ENCODE results near the gene SAFB. TPM values are rescaled to one million over a fixed set of nuclear protein-coding genes. Genes with fewer than 3 reads are reported as not detected.

SAFB gene
- total and polyA plus RNA-seq, 2 of the 4 experiments (the other 2 are of a cell fraction): 18.5 to 41.2 TPM

GRCh38 chr19:5673752-5674151, 50.9 kb downstream of the SAFB start:
- TF ChIP-seq BHLHE40 (IDR thresholded peaks at IDR 0.05; ENCODE audit: low read depth, low read length) (no peak), RAD21 (IDR thresholded peaks at IDR 0.05; ENCODE audit: low read length) (no peak), CTCF (conservative IDR thresholded peaks at IDR 0.05; ENCODE audit: low read depth, low read length) (no peak), MAFK (IDR thresholded peaks at IDR 0.05; ENCODE audit: low read depth, low read length) (no peak), SMC3 (IDR thresholded peaks at IDR 0.05; ENCODE audit: low read depth, low read length) (no peak), CEBPB (IDR thresholded peaks at IDR 0.05; ENCODE audit: low read depth, low read length) (no peak)
- intact Hi-C loops (cut with micrococcal nuclease) (no loop called here), in situ Hi-C loops (cut with MboI; ENCODE audit: low sequenced_read_pairs) (no loop called here), dilution Hi-C loops (cut with HindIII; ENCODE audit: low sequenced_read_pairs, unreplicated experiment) (no loop called here)
- H2BK15ac ChIP-seq (ENCODE audit: low read depth, low read length): no peak overlapping the region
- H2BK120ac ChIP-seq (ENCODE audit: low read depth, low read length): no peak overlapping the region
- H3K4ac ChIP-seq (ENCODE audit: low read depth, low read length): no peak overlapping the region
- no peak overlapping the region for H2BK20ac ChIP-seq (ENCODE audit: low read depth, low read length)
- H3K9me1 ChIP-seq (ENCODE audit: insufficient read depth, low read length): peaks cover 7% of the 10 kb centered on the region; the same call in 1 of the 2 replicates
- ChIA-PET CTCF (no interaction called here), POLR2A (ENCODE audit: unreplicated experiment) (no interaction called here)
- H3K14ac ChIP-seq (replicated peaks; ENCODE audit: low read depth, low read length): no peak overlapping the region
- no peak overlapping the region for H2AK5ac ChIP-seq (ENCODE audit: low read depth, low read length)
- DNase-seq: no peak
- H4K8ac ChIP-seq (ENCODE audit: low read depth in 2 of 2, low read length in 2 of 2): no peak overlapping the region
- H3K23ac ChIP-seq (ENCODE audit: low read depth, low read length): no peak overlapping the region
- no peak overlapping the region for H3K4me3 ChIP-seq (ENCODE audit: insufficient read depth, low read depth, low read length)
- H3K36me3 ChIP-seq (ENCODE audit: control insufficient read depth, insufficient read depth, low read length): peaks cover 20% of the 10 kb centered on the region
- no peak overlapping the region for H4K5ac ChIP-seq (ENCODE audit: low read depth, low read length)
- H3K4me1 ChIP-seq (ENCODE audit: control insufficient read depth, insufficient read depth, low read length): no peaks in the 10 kb centered on the region
- BruUV-seq (replicated peaks): no TSS peak
- H3K27ac ChIP-seq (ENCODE audit: insufficient read depth, low read length): no peak overlapping the region
- no peak overlapping the region for H2BK5ac ChIP-seq (ENCODE audit: low read depth, low read length, poor library complexity, severe bottlenecking)
- no peak overlapping the region for H3K9ac ChIP-seq (ENCODE audit: low read depth, low read length)
- no peaks in the 10 kb centered on the region for H3K9me3 ChIP-seq (ENCODE audit: control insufficient read depth, insufficient read depth, low read length)
- H3K4me2 ChIP-seq (ENCODE audit: low read depth, low read length): no peak overlapping the region
- H3K79me1 ChIP-seq (ENCODE audit: low read depth in 1 of 2, low read length in 2 of 2): peaks cover 3 to 9% of the 10 kb centered on the region in 2 experiments; a peak in 1 of 4 replicates
- no peak overlapping the region for H2AK9ac ChIP-seq (replicated peaks; ENCODE audit: low read depth, low read length, poor library complexity)
- peaks cover 6% of the 10 kb centered on the region; the same call in 1 of the 2 replicates for H4K20me1 ChIP-seq (ENCODE audit: insufficient read depth, low read length)
- ATAC-seq (ENCODE audit: low read depth): no peak
- H3K27me3 ChIP-seq (ENCODE audit: control insufficient read depth, insufficient read depth, low read length): no peaks in the 10 kb centered on the region
- H3K56ac ChIP-seq (ENCODE audit: extremely low read depth, insufficient read depth, low read length): no peak overlapping the region
- WGBS, 2 experiments (ENCODE audit: extremely low coverage in 2 of 2, insufficient read length in 1 of 2): 100% methylated on average over 1 of the region's 1 CpG
- no peak overlapping the region for H2AFZ ChIP-seq (replicated peaks; ENCODE audit: low read length, poor library complexity)
- no peak overlapping the region for H4K91ac ChIP-seq (ENCODE audit: insufficient read depth, low read depth, low read length)
- no peak overlapping the region for H3K18ac ChIP-seq (ENCODE audit: low read depth, low read length)
